Measurements from ENCODE around the gene TAS2R43.

GRCh38 chr12:11107719-11108118, 15.6 kb upstream of the TAS2R43 start:
- TF ChIP-seq CTCF (conservative IDR thresholded peaks at IDR 0.05) (no peak), EZH2 (IDR thresholded peaks at IDR 0.05; ENCODE audit: low read depth) (no peak)
